ENCODE measurements around the gene SLC2A4RG. TPM values are rescaled to one million over a fixed set of nuclear protein-coding genes. Genes with fewer than 3 reads are reported as not detected.

The SLC2A4RG gene, protein sequence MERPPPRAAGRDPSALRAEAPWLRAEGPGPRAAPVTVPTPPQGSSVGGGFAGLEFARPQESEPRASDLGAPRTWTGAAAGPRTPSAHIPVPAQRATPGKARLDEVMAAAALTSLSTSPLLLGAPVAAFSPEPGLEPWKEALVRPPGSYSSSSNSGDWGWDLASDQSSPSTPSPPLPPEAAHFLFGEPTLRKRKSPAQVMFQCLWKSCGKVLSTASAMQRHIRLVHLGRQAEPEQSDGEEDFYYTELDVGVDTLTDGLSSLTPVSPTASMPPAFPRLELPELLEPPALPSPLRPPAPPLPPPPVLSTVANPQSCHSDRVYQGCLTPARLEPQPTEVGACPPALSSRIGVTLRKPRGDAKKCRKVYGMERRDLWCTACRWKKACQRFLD
- 74.8 and 80.7 TPM in 2 replicates for total RNA-seq
- long read RNA-seq: 0 reads

DNA sequence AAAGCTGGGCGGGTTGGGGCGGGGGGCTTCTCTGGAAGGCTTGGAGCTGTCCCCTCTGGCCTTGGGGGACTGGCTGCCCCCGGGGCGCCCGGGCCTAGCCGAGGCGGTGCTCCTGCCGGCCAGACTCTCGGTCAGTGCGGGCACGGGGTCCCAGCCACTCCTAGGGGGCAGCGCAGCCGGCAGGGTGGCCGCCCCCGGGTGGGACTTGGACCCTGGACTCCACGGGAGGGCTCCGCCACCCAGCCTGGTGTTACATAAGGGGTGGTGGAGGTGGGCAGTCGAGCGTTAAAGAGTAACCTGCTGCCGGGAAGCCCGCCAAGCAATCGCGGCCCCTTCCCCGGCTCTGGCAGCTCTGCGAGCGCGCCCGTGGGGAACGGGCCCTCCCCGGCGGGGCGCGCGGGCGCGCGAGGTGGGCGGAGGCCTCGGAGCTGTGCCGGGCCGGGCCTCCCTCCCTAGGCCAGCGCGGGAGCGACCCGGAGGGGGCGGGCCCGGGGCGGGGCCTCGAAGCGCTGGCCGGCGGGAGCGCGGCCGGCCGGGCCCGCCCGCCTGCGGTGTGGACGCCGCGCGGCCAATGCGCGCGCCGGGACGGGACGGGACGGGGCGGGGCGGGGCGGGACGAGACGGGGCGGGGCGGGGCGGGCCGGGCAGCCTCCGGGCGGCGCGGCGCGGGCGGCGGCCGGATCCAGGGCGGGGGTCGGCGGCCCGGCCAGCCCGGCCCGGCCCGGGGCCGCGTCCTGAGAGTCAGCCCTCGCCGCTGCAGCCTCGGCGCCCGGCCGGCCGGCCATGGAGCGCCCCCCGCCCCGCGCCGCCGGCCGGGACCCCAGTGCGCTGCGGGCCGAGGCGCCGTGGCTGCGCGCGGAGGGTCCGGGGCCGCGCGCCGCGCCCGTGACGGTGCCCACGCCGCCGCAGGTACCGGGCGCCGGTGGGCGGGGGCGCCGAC, at the start of gene SLC2A4RG:
TSS of gene SLC2A4RG (plus strand) at position 647 of the 940 bp plus-strand sequence. CDS start at position 784, 137 bp downstream.
- H3K27me3 Mint-ChIP-seq (ENCODE audit: unreplicated experiment): no peaks in the 10 kb centered on the region
- TF ChIP-seq, protein P1, sequence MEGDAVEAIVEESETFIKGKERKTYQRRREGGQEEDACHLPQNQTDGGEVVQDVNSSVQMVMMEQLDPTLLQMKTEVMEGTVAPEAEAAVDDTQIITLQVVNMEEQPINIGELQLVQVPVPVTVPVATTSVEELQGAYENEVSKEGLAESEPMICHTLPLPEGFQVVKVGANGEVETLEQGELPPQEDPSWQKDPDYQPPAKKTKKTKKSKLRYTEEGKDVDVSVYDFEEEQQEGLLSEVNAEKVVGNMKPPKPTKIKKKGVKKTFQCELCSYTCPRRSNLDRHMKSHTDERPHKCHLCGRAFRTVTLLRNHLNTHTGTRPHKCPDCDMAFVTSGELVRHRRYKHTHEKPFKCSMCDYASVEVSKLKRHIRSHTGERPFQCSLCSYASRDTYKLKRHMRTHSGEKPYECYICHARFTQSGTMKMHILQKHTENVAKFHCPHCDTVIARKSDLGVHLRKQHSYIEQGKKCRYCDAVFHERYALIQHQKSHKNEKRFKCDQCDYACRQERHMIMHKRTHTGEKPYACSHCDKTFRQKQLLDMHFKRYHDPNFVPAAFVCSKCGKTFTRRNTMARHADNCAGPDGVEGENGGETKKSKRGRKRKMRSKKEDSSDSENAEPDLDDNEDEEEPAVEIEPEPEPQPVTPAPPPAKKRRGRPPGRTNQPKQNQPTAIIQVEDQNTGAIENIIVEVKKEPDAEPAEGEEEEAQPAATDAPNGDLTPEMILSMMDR (IDR thresholded peaks at IDR 0.05): no peak
- H3K27ac Mint-ChIP-seq (ENCODE audit: unreplicated experiment): peak within 1 kb of the TSS; percentile 59
- H3K4me3 Mint-ChIP-seq (ENCODE audit: unreplicated experiment): peak within 1 kb of the TSS; percentile 74
- peak; percentile 90 for DNase-seq (ENCODE audit: extremely low spot score, unreplicated experiment)
- H3K4me1 Mint-ChIP-seq (ENCODE audit: unreplicated experiment): no peaks in the 10 kb centered on the region
- peaks cover 5% of the 10 kb centered on the region for H3K36me3 Mint-ChIP-seq (ENCODE audit: unreplicated experiment)
- H3K9me3 Mint-ChIP-seq (ENCODE audit: unreplicated experiment): no peaks in the 10 kb centered on the region

GRCh38 chr20:63690003-63690897, 49.3 kb upstream of the SLC2A4RG start:
- Mint-ChIP-seq H3K4me3 (ENCODE audit: unreplicated experiment) (no peak overlapping the region), H3K36me3 (ENCODE audit: unreplicated experiment) (no peaks in the 10 kb centered on the region), H3K9me3 (ENCODE audit: unreplicated experiment) (no peaks in the 10 kb centered on the region), H3K27ac (ENCODE audit: unreplicated experiment) (peak overlapping the region; percentile 23), H3K27me3 (ENCODE audit: unreplicated experiment) (no peaks in the 10 kb centered on the region), H3K4me1 (ENCODE audit: unreplicated experiment) (peaks cover 32% of the 10 kb centered on the region)
- DNase-seq (ENCODE audit: extremely low spot score, unreplicated experiment): no peak
- TF ChIP-seq, protein P1 (IDR thresholded peaks at IDR 0.05): no peak

DNA sequence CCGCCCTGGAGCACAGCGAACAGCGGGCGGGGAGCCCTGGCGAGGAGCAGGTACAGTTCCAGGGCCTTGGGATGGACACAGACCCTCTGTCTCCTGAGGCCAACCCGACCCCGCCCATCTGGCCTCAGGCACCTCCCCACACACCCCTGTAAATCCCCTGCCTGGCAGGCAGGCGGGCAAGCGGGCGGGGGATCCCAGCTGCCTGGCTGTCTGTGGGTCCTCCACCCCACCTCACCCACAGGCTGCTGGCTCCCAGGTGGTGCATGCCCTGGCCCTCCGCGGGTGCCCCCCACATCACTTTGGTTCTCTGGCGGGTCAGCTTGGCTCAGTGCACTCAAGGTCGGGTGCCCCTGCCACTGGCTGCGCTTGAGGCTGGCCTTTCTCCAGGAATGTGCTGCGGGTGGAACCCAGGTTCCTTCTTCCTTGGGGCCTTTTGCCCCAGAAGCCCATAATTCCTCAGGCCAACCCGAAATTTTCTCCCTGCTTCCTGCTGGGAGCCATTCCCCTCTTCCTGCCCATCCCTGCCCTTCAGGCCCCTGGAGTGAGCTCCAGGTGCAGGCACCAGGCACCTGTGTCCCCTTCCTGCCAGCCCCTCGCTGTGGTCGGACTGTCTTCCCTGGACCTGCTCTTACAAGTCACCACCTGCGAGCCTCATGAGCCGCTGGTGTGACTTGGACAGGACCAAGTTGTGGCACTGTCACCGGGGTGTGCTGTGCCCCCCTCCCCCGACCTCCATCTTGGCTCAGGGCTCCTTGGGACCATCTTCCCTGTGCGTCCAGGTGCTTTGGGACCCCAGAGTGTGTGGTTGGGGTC, 48.5 kb upstream of the SLC2A4RG start:
- TF ChIP-seq, protein P1 (IDR thresholded peaks at IDR 0.05): no peak
- no peak overlapping the region for H3K4me3 Mint-ChIP-seq (ENCODE audit: unreplicated experiment)
- H3K36me3 Mint-ChIP-seq (ENCODE audit: unreplicated experiment): no peaks in the 10 kb centered on the region
- H3K4me1 Mint-ChIP-seq (ENCODE audit: unreplicated experiment): peaks cover 32% of the 10 kb centered on the region
- H3K27me3 Mint-ChIP-seq (ENCODE audit: unreplicated experiment): no peaks in the 10 kb centered on the region
- no peaks in the 10 kb centered on the region for H3K9me3 Mint-ChIP-seq (ENCODE audit: unreplicated experiment)
- no peak for DNase-seq (ENCODE audit: extremely low spot score, unreplicated experiment)
- peak overlapping the region; percentile 56 for H3K27ac Mint-ChIP-seq (ENCODE audit: unreplicated experiment)

- H3K4me1 Mint-ChIP-seq (ENCODE audit: unreplicated experiment): peaks cover 25% of the 10 kb centered on the region
- H3K36me3 Mint-ChIP-seq (ENCODE audit: unreplicated experiment): no peaks in the 10 kb centered on the region
- H3K4me3 Mint-ChIP-seq (ENCODE audit: unreplicated experiment): no peak overlapping the region
- peak overlapping the region; percentile 56 for H3K27ac Mint-ChIP-seq (ENCODE audit: unreplicated experiment)
- TF ChIP-seq, protein P1 (IDR thresholded peaks at IDR 0.05): no peak
- no peak for DNase-seq (ENCODE audit: extremely low spot score, unreplicated experiment)
- no peaks in the 10 kb centered on the region for H3K27me3 Mint-ChIP-seq (ENCODE audit: unreplicated experiment)
- no peaks in the 10 kb centered on the region for H3K9me3 Mint-ChIP-seq (ENCODE audit: unreplicated experiment)
These were observed 47.7 kb upstream of the SLC2A4RG start for GRCh38 chr20:63691711-63692435.
